H1 (cell line): Measurements from ENCODE around the gene TM7SF3. TPM values are rescaled to one million over a fixed set of nuclear protein-coding genes. Genes with fewer than 3 reads are reported as not detected.

Experiments used
- CTCF ChIA-PET: fragments of 300-600 bp; sonication (Branson Sonifier 250); formaldehyde crosslinking; loops from one replicate; lab custom pipeline; 2021; ENCODE audit not compliant: partially characterized antibody; lab: Charles Lee
- POLR2A ChIA-PET: fragments of 300-600 bp; sonication (Branson Sonifier 250); formaldehyde crosslinking; loops from one replicate; lab custom pipeline; 2021; ENCODE audit warnings: inconsistent platforms; ENCODE audit not compliant: partially characterized antibody; lab: Charles Lee
- DNase-seq, 2 experiments: peaks; one replicate each; pipeline versions ENCODE4 v3.0.0 to v3.0.0-alpha.2; 2010 to 2022; ENCODE audit warnings: low spot score in 2 of 2, low read depth in 1 of 2, mixed read lengths in 1 of 2
- FAIRE-seq: peaks from 2 replicates; lab custom pipeline; 2011; peaks lifted over from hg19 to GRCh38; lab: Jason Lieb, UNC
- H2AFZ ChIP-seq: 2 replicates; pipeline ENCODE4 v1.8.1; 2012; ENCODE audit warnings: low read length, inconsistent platforms
- H2AK5ac ChIP-seq: 2 replicates; pipeline ENCODE4 v1.6.1; 2013; ENCODE audit warnings: low read depth, low read length
- H2BK120ac ChIP-seq: replicated peaks from 2 replicates; pipeline ENCODE3; 2013; ENCODE audit warnings: low read depth, low read length, inconsistent platforms
- H2BK12ac ChIP-seq: 2 replicates; pipeline ENCODE4 v1.6.1; 2013; ENCODE audit warnings: low read depth, low read length
- H2BK15ac ChIP-seq: 2 replicates; pipeline ENCODE4 v1.6.1; 2013; ENCODE audit warnings: low read length
- H2BK20ac ChIP-seq: 2 replicates; pipeline ENCODE4 v1.6.1; 2013; ENCODE audit warnings: low read length
- H2BK5ac ChIP-seq: 2 replicates; pipeline ENCODE4 v1.6.1; 2013; ENCODE audit warnings: low read depth, low read length
- H3K14ac ChIP-seq: 2 replicates; pipeline ENCODE4 v1.6.1; 2013; ENCODE audit warnings: inconsistent platforms; ENCODE audit not compliant: insufficient read length
- H3K18ac ChIP-seq: 2 replicates; pipeline ENCODE4 v1.6.1; 2013; ENCODE audit warnings: low read length; ENCODE audit errors: extremely low read depth
- H3K23ac ChIP-seq: 2 replicates; pipeline ENCODE4 v1.6.1; 2013; ENCODE audit warnings: inconsistent platforms; ENCODE audit not compliant: insufficient read length
- H3K23me2 ChIP-seq: 2 replicates; pipeline ENCODE4 v1.6.1; 2013; ENCODE audit warnings: low read depth, low read length
- H3K27ac ChIP-seq: 2 replicates; pipeline ENCODE4 v1.6.1; 2011; ENCODE audit warnings: low read depth, low read length, inconsistent platforms
- H3K27me3 ChIP-seq, 4 experiments: replicated peaks in 1 of 4; 1 replicate in 1 of 4; 2 replicates in 3 of 4; pipeline versions ENCODE4 v1.6.1 to v1.8.1; 2011 to 2013; ENCODE audit warnings: low read length in 3 of 4, mild to moderate bottlenecking in 3 of 4, inconsistent platforms in 2 of 4, mixed read lengths in 2 of 4, moderate library complexity in 1 of 4; ENCODE audit not compliant: control insufficient read depth in 3 of 4, insufficient read depth in 3 of 4; ENCODE audit errors: extremely low read depth in 1 of 4
- H3K36me3 ChIP-seq, 4 experiments: 2 replicates each; pipeline versions ENCODE4 v1.6.1 to v1.8.1; 2011 to 2013; ENCODE audit warnings: mild to moderate bottlenecking in 4 of 4, low read length in 3 of 4, moderate library complexity in 2 of 4, control low read depth in 1 of 4, inconsistent platforms in 1 of 4; ENCODE audit not compliant: insufficient read depth in 4 of 4, control insufficient read depth in 2 of 4
- H3K4ac ChIP-seq: replicated peaks from 2 replicates; pipeline ENCODE3; 2013; ENCODE audit warnings: low read length, low read depth, mixed read lengths, inconsistent platforms; ENCODE audit not compliant: insufficient read length
- H3K4me1 ChIP-seq, 4 experiments: replicated peaks in 1 of 4; 1 replicate in 1 of 4; 2 replicates in 3 of 4; pipeline versions ENCODE4 v1.6.1 to v1.8.1; 2011 to 2013; ENCODE audit warnings: low read length in 3 of 4, inconsistent platforms in 2 of 4, mixed read lengths in 1 of 4; ENCODE audit not compliant: insufficient read depth in 4 of 4, control insufficient read depth in 3 of 4
- H3K4me2 ChIP-seq, 2 experiments: 2 replicates each; pipeline versions ENCODE4 v1.6.1 to v1.8.1; 2011 to 2013; ENCODE audit warnings: low read depth in 2 of 2, low read length in 2 of 2, control low read depth in 1 of 2, inconsistent platforms in 1 of 2, mild to moderate bottlenecking in 1 of 2; ENCODE audit not compliant: insufficient read depth in 1 of 2
- H3K4me3 ChIP-seq, 4 experiments: fragments of 200-600, 300-600 bp in 1 of 4; sonication (generic), shearing (Covaris generic), sonication (Bioruptor Twin) in 1 of 4; 2 replicates each; pipeline versions ENCODE4 v1.5.1 to v1.8.1; 2011 to 2016; ENCODE audit warnings: low read length in 4 of 4, low read depth in 3 of 4, control low read depth in 2 of 4, inconsistent platforms in 2 of 4, mild to moderate bottlenecking in 2 of 4, mixed read lengths in 1 of 4, moderate library complexity in 1 of 4; ENCODE audit not compliant: insufficient read depth in 2 of 4; ENCODE audit errors: extremely low read depth in 1 of 4
- H3K56ac ChIP-seq: replicated peaks from 2 replicates; pipeline ENCODE3; 2013; ENCODE audit warnings: low read depth, mild to moderate bottlenecking, mixed read lengths, low read length, inconsistent platforms; ENCODE audit not compliant: insufficient read length
- H3K79me1 ChIP-seq: 2 replicates; pipeline ENCODE4 v1.6.1; 2013; ENCODE audit warnings: low read depth, low read length, control low read depth
- H3K79me2 ChIP-seq, 2 experiments: 2 replicates each; pipeline versions ENCODE4 v1.6.1 to v1.8.1; 2012 to 2013; ENCODE audit warnings: low read length in 2 of 2, mild to moderate bottlenecking in 2 of 2, inconsistent platforms in 1 of 2; ENCODE audit not compliant: insufficient read depth in 2 of 2, control insufficient read depth in 1 of 2
- H3K9ac ChIP-seq, 4 experiments: replicated peaks in 1 of 4; 1 replicate in 1 of 4; 2 replicates in 3 of 4; pipeline versions ENCODE4 v1.6.1 to v1.8.1; 2011 to 2013; ENCODE audit warnings: low read depth in 3 of 4, low read length in 3 of 4, control low read depth in 2 of 4, mild to moderate bottlenecking in 2 of 4, moderate library complexity in 2 of 4, inconsistent platforms in 1 of 4; ENCODE audit errors: extremely low read depth in 1 of 4
- H3K9me3 ChIP-seq, 2 experiments: 2 replicates each; pipeline versions ENCODE4 v1.6.1 to v1.8.1; 2012 to 2013; ENCODE audit warnings: mild to moderate bottlenecking in 2 of 2, moderate library complexity in 2 of 2, control low read depth in 1 of 2, inconsistent platforms in 1 of 2, low read depth in 1 of 2, low read length in 1 of 2, mixed read lengths in 1 of 2; ENCODE audit not compliant: insufficient read depth in 2 of 2
- H4K20me1 ChIP-seq, 2 experiments: replicated peaks in 1 of 2; 2 replicates each; pipeline versions ENCODE3 to v1.8.1; 2011 to 2013; ENCODE audit warnings: inconsistent platforms in 2 of 2, low read length in 2 of 2, mild to moderate bottlenecking in 1 of 2; ENCODE audit not compliant: insufficient read depth in 2 of 2, control insufficient read depth in 1 of 2
- H4K5ac ChIP-seq: 2 replicates; pipeline ENCODE4 v1.6.1; 2013; ENCODE audit warnings: low read length, low read depth, mixed read lengths, inconsistent platforms; ENCODE audit not compliant: insufficient read length
- H4K8ac ChIP-seq: 2 replicates; pipeline ENCODE4 v1.8.0; 2013; ENCODE audit warnings: mild to moderate bottlenecking, moderate library complexity, low read length, inconsistent platforms; ENCODE audit not compliant: insufficient read depth; ENCODE audit errors: extremely low read depth
- H4K91ac ChIP-seq: replicated peaks from 2 replicates; pipeline ENCODE3; 2013; ENCODE audit warnings: low read length, mixed read lengths, inconsistent platforms; ENCODE audit not compliant: insufficient read length
- TAF7 ChIP-seq: optimal IDR thresholded peaks from 2 replicates; pipeline ENCODE3; 2011; ENCODE audit warnings: low read depth, mild to moderate bottlenecking, inconsistent platforms, low read length, moderate library complexity, borderline replicate concordance
- TBP ChIP-seq: IDR thresholded peaks from 2 replicates; pipeline ENCODE4 v1.6.1; 2011; ENCODE audit warnings: low read depth, low read length, improper control_type of control experiment
- WGBS, 2 experiments: shearing (Covaris generic) in 1 of 2; methylation state at CpG; one replicate each; pipeline versions ENCODE4 v1.1.6 to v1.1.7; 2013 to 2015; ENCODE audit warnings: low lambda C conversion rate in 2 of 2, mixed read lengths in 2 of 2, inconsistent platforms in 1 of 2, low coverage in 1 of 2, missing lambda C conversion rate in 1 of 2; ENCODE audit not compliant: insufficient replicate concordance in 2 of 2, insufficient coverage in 1 of 2, insufficient read length in 1 of 2; ENCODE audit errors: extremely low coverage in 1 of 2, missing lambda C conversion rate in 1 of 2; 5-methylcytosine and 5-hydroxymethylcytosine counted together
- polyA plus RNA-seq, 7 experiments: library from polyadenylated mRNA; depleted of rRNA in 3 of 7; stranded (reverse) in 5 of 7; unstranded in 2 of 7; fragments of >200 nt in 5 of 7; fragments of 200-250 nt in 2 of 7; gene quantifications; 1 replicate in 5 of 7; 2 replicates in 1 of 7; 4 replicates in 1 of 7; pipeline versions ENCODE4 v1.2.1 to v1.2.3, GENCODE V29; 2011 to 2013; ENCODE audit warnings: missing spikeins in 2 of 7, mixed read lengths in 2 of 7
- total RNA-seq: library from RNA; stranded (reverse); fragmentation: NEBNext Ultra II Directional; extraction: Animal tissue kit (Norgen Biotek cat#: 25700); gene quantifications from 2 replicates; pipeline ENCODE4 v1.2.1, GENCODE V29; 2021

Gene TM7SF3
- total and polyA plus RNA-seq, 2 of the 8 experiments (the other 6 are each of a cell fraction or from before 2014, with no cell fraction given) = 57.9 to 77.2 TPM

DNA sequence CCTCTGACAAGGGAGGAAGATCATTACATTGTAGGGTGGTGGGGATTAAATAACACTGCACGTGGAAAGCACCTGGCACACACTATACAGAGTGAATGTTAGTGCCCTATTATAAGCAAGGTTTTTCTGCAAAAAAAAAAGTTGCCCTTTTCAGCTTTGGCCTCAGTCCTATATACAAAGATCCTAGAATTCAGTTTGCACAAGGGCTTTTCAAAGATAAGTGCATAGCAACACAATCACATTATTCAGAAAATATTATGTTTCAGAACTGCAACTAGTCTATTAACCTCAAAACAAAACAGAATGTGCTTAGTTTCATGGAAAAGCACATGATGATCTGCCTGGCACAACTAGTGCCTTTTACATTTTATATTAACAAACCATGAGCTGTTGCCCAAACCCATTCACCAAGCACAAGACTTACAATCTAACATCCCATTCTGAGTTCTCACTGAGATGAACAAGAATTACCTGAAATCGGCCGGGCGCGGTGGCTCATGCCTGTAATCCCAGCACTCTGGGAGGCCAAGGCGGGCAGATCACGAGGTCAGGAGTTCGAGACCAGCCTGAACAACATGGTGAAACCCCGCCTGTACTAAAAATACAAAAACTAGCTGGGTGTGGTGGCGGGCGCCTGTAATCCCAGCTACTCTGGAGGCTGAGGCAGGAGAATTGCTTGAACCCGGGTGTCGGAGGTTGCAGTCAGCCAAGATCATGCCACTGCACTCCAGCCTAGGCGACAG, 1.8 kb downstream of the TM7SF3 start:
- peaks cover 0 to 61% of the 10 kb centered on the region in 2 experiments; a peak in 2 of 4 replicates for H3K79me2 ChIP-seq
- H3K36me3 ChIP-seq = no peaks in the 10 kb centered on the region; a peak in 1 of 8 replicates
- H2AFZ ChIP-seq = no peak overlapping the region
- 91% methylated on average over 14 of the region's 14 CpGs; no CpG with 5 or more reads in 1 of the 2 experiments for WGBS, 2 experiments
- H3K4ac ChIP-seq = no peak overlapping the region
- no peaks in the 10 kb centered on the region for H3K79me1 ChIP-seq
- H2BK12ac ChIP-seq = no peak overlapping the region
- H4K8ac ChIP-seq = no peak overlapping the region
- no peak overlapping the region for H2BK15ac ChIP-seq
- H3K9me3 ChIP-seq = no peaks in the 10 kb centered on the region
- H3K27me3 ChIP-seq = no peaks in the 10 kb centered on the region
- POLR2A ChIA-PET = interaction anchor here (0.9 to 2.4 kb wide), 5 partner anchors 8 to 264 kb away, joined by 3 to 5 read pairs (median 4); no protein-coding TSS in a partner anchor
- DNase-seq (no peak), FAIRE-seq (no peak)
- no peak overlapping the region for H3K14ac ChIP-seq
- H3K23me2 ChIP-seq = peaks cover 9% of the 10 kb centered on the region
- H2BK5ac ChIP-seq = no peak overlapping the region
- CTCF ChIA-PET = interaction anchor here (1.0 to 2.5 kb wide), 6 partner anchors 10 to 225 kb away, joined by 3 to 7 read pairs (median 3); partner anchors contain the start of gene MED21
- no peak overlapping the region for H3K27ac ChIP-seq
- no peak overlapping the region for H2BK20ac ChIP-seq
- H3K9ac ChIP-seq = no peak overlapping the region
- no peak overlapping the region for H4K5ac ChIP-seq
- H3K4me3 ChIP-seq = peak overlapping the region in 2 of 4 experiments; percentile 2 to 83; a peak in 3 of 8 replicates
- H3K18ac ChIP-seq = no peak overlapping the region
- no peaks in the 10 kb centered on the region for H4K20me1 ChIP-seq
- peak overlapping the region; percentile 35 to 90; a peak in 3 of 4 replicates for H3K4me2 ChIP-seq
- H3K56ac ChIP-seq = no peak overlapping the region
- H2BK120ac ChIP-seq = no peak overlapping the region
- H3K4me1 ChIP-seq = peaks cover 0 to 10% (median 8%) of the 10 kb centered on the region in 4 experiments; a peak in 6 of 7 replicates
- H2AK5ac ChIP-seq = no peak overlapping the region
- H3K23ac ChIP-seq = no peak overlapping the region
- no peak overlapping the region for H4K91ac ChIP-seq
- TF ChIP-seq TBP (no peak), TAF7 (no peak)
